Neural progenitor cell (in vitro differentiated cells): ENCODE data around the gene SRRM4. TPM values are rescaled to one million over a fixed set of nuclear protein-coding genes. Genes with fewer than 3 reads are reported as not detected.

Experiments used
- DNase-seq: peaks from one replicate; pipeline ENCODE4 v3.0.0-alpha.2; 2016; ENCODE audit warnings: low spot score
- H2AFZ ChIP-seq: fragments of 200-600 bp; sonication (generic); replicated peaks from 2 replicates; pipeline ENCODE4 v1.6.1; 2016; ENCODE audit warnings: antibody characterized with exemption
- H3F3A ChIP-seq: fragments of 200-600 bp; sonication (generic); 2 replicates; pipeline ENCODE4 v1.6.1; 2016; ENCODE audit warnings: antibody characterized with exemption, low read depth
- H3K27ac ChIP-seq: fragments of 200-600 bp; sonication (generic); 2 replicates; pipeline ENCODE4 v1.5.1; 2016; ENCODE audit warnings: mild to moderate bottlenecking
- H3K27me3 ChIP-seq: fragments of 200-600 bp; sonication (generic); 2 replicates; pipeline ENCODE4 v1.6.1; 2016; ENCODE audit warnings: mild to moderate bottlenecking, moderate library complexity
- H3K36me3 ChIP-seq: fragments of 200-600 bp; sonication (generic); 2 replicates; pipeline ENCODE4 v1.5.1; 2016
- H3K4me1 ChIP-seq: fragments of 200-600 bp; sonication (generic); 2 replicates; pipeline ENCODE4 v1.6.1; 2016; ENCODE audit warnings: mixed run types
- H3K4me2 ChIP-seq: fragments of 200-600 bp; sonication (generic); 2 replicates; pipeline ENCODE4 v1.6.1; 2016
- H3K4me3 ChIP-seq: fragments of 200-600 bp; sonication (generic); 2 replicates; pipeline ENCODE4 v1.5.1; 2016
- H3K79me2 ChIP-seq: fragments of 200-600 bp; sonication (generic); 2 replicates; pipeline ENCODE4 v1.6.1; 2016; ENCODE audit warnings: low read depth
- H3K9ac ChIP-seq: fragments of 200-600 bp; sonication (generic); 2 replicates; pipeline ENCODE4 v1.6.1; 2016
- H3K9me3 ChIP-seq: fragments of 200-600 bp; sonication (generic); 2 replicates; pipeline ENCODE4 v1.5.1; 2016; ENCODE audit warnings: low read depth
- H4K20me1 ChIP-seq: fragments of 200-600 bp; sonication (generic); 2 replicates; pipeline ENCODE4 v1.6.1; 2016; ENCODE audit warnings: low read depth
- H3K27ac Mint-ChIP-seq: 3 replicates; pipeline ENCODE4 v1.8.0; 2021; ENCODE audit warnings: mixed read lengths
- H3K27me3 Mint-ChIP-seq: 2 replicates; pipeline ENCODE4 v1.8.0; 2022; ENCODE audit warnings: low read depth, mild to moderate bottlenecking, inconsistent platforms, moderate library complexity, mixed read lengths; ENCODE audit not compliant: insufficient read depth
- H3K36me3 Mint-ChIP-seq: 3 replicates; pipeline ENCODE4 v1.8.0; 2021; ENCODE audit warnings: mixed read lengths
- H3K4me1 Mint-ChIP-seq: 3 replicates; pipeline ENCODE4 v1.8.0; 2021; ENCODE audit warnings: mixed read lengths
- H3K4me3 Mint-ChIP-seq: 3 replicates; pipeline ENCODE4 v1.8.0; 2021; ENCODE audit warnings: mild to moderate bottlenecking, moderate library complexity, mixed read lengths
- H3K9me3 Mint-ChIP-seq: 3 replicates; pipeline ENCODE4 v1.8.0; 2020; ENCODE audit warnings: mixed read lengths
- CTCF ChIP-seq: fragments of 200-600 bp; sonication (generic); IDR thresholded peaks from 2 replicates; pipeline ENCODE4 v1.5.1; 2017; ENCODE audit warnings: antibody characterized with exemption, mild to moderate bottlenecking
- EZH2 ChIP-seq: fragments of 200-600 bp; sonication (generic); IDR thresholded peaks from 2 replicates; pipeline ENCODE4 v1.6.1; 2017; ENCODE audit warnings: antibody characterized with exemption, mild to moderate bottlenecking, moderate library complexity
- EZH2phosphoT487 ChIP-seq: fragments of 200-600 bp; sonication (generic); IDR thresholded peaks from 2 replicates; pipeline ENCODE4 v1.6.1; 2017; ENCODE audit warnings: antibody characterized with exemption
- total RNA-seq: library from RNA; depleted of rRNA; stranded (reverse); fragments of >200 nt; gene quantifications from 2 replicates; pipeline ENCODE4 v1.2.3, GENCODE V29; 2015; ENCODE audit warnings: low replicate concordance

Gene SRRM4
- total RNA-seq, 1 donor from 2014 or later: 0.07 TPM

GRCh38 chr12:119158402-119158801 is 177.1 kb downstream of the SRRM4 start:
- Mint-ChIP-seq H3K36me3 (no peaks in the 10 kb centered on the region), H3K4me3 (no peak overlapping the region), H3K27me3 (peaks cover 10% of the 10 kb centered on the region), H3K27ac (no peak overlapping the region), H3K9me3 (no peaks in the 10 kb centered on the region), H3K4me1 (peaks cover 12% of the 10 kb centered on the region)
- Histone ChIP-seq H3K9ac (no peak overlapping the region), H3K9me3 (no peaks in the 10 kb centered on the region), H3F3A (peaks cover 12% of the 10 kb centered on the region), H3K4me2 (no peak overlapping the region), H3K27ac (no peak overlapping the region), H2AFZ (no peak overlapping the region), H3K36me3 (no peaks in the 10 kb centered on the region), H3K27me3 (no peaks in the 10 kb centered on the region), H3K79me2 (no peaks in the 10 kb centered on the region), H4K20me1 (no peaks in the 10 kb centered on the region), H3K4me1 (no peaks in the 10 kb centered on the region), H3K4me3 (no peak overlapping the region)
- no peak for TF ChIP-seq CTCF
- TF ChIP-seq EZH2: no peak
- TF ChIP-seq EZH2phosphoT487: no peak
- no peak for DNase-seq

GRCh38 chr12:119159844-119160243 is 178.5 kb downstream of the SRRM4 start:
- H3K4me3 ChIP-seq: no peak overlapping the region
- DNase-seq: no peak
- no peak overlapping the region for H3K9ac ChIP-seq
- no peaks in the 10 kb centered on the region for H3K9me3 ChIP-seq
- no peaks in the 10 kb centered on the region for H3K36me3 ChIP-seq
- Mint-ChIP-seq H3K36me3 (no peaks in the 10 kb centered on the region), H3K9me3 (no peaks in the 10 kb centered on the region), H3K4me3 (no peak overlapping the region), H3K27ac (no peak overlapping the region), H3K27me3 (peaks cover 8% of the 10 kb centered on the region), H3K4me1 (peaks cover 6% of the 10 kb centered on the region)
- H3K4me2 ChIP-seq: no peak overlapping the region
- no peaks in the 10 kb centered on the region for H3K79me2 ChIP-seq
- H3F3A ChIP-seq: peaks cover 2% of the 10 kb centered on the region
- H4K20me1 ChIP-seq: no peaks in the 10 kb centered on the region
- TF ChIP-seq EZH2 (no peak), EZH2phosphoT487 (no peak), CTCF (no peak)
- no peaks in the 10 kb centered on the region for H3K4me1 ChIP-seq
- H3K27me3 ChIP-seq: no peaks in the 10 kb centered on the region
- H3K27ac ChIP-seq: no peak overlapping the region
- no peak overlapping the region for H2AFZ ChIP-seq

- peaks cover 9% of the 10 kb centered on the region for H3K4me1 Mint-ChIP-seq
- H3K27me3 ChIP-seq: no peaks in the 10 kb centered on the region
- DNase-seq: no peak
- no peak overlapping the region for H2AFZ ChIP-seq
- H3K79me2 ChIP-seq: no peaks in the 10 kb centered on the region
- no peaks in the 10 kb centered on the region for H3K36me3 Mint-ChIP-seq
- H3K4me3 Mint-ChIP-seq: no peak overlapping the region
- H3K4me1 ChIP-seq: peaks cover 1% of the 10 kb centered on the region
- TF ChIP-seq CTCF: no peak
- no peak for TF ChIP-seq EZH2
- TF ChIP-seq EZH2phosphoT487: no peak
- no peak overlapping the region for H3K9ac ChIP-seq
- peaks cover 11% of the 10 kb centered on the region for H3K27me3 Mint-ChIP-seq
- no peaks in the 10 kb centered on the region for H3K36me3 ChIP-seq
- H3K27ac ChIP-seq: no peak overlapping the region
- H3K9me3 Mint-ChIP-seq: no peaks in the 10 kb centered on the region
- H3K4me2 ChIP-seq: no peak overlapping the region
- H3K4me3 ChIP-seq: no peak overlapping the region
- no peaks in the 10 kb centered on the region for H3F3A ChIP-seq
- H3K9me3 ChIP-seq: no peaks in the 10 kb centered on the region
- no peak overlapping the region for H3K27ac Mint-ChIP-seq
- H4K20me1 ChIP-seq: no peaks in the 10 kb centered on the region
Measured at GRCh38 chr12:119167902-119168301, 186.6 kb downstream of the SRRM4 start.

GRCh38 chr12:119168721-119169120 is 187.4 kb downstream of the SRRM4 start:
- Histone ChIP-seq H3K4me1 (peaks cover 9% of the 10 kb centered on the region), H3K79me2 (no peaks in the 10 kb centered on the region), H4K20me1 (no peaks in the 10 kb centered on the region), H3F3A (no peaks in the 10 kb centered on the region), H3K9ac (no peak overlapping the region), H3K27ac (no peak overlapping the region), H3K27me3 (no peaks in the 10 kb centered on the region), H2AFZ (no peak overlapping the region), H3K36me3 (no peaks in the 10 kb centered on the region), H3K9me3 (no peaks in the 10 kb centered on the region), H3K4me3 (no peak overlapping the region), H3K4me2 (no peak overlapping the region)
- H3K27ac Mint-ChIP-seq: no peak overlapping the region
- H3K4me3 Mint-ChIP-seq: no peak overlapping the region
- peaks cover 15% of the 10 kb centered on the region for H3K4me1 Mint-ChIP-seq
- H3K27me3 Mint-ChIP-seq: peaks cover 17% of the 10 kb centered on the region
- TF ChIP-seq CTCF (no peak), EZH2phosphoT487 (no peak), EZH2 (no peak)
- no peaks in the 10 kb centered on the region for H3K36me3 Mint-ChIP-seq
- DNase-seq: no peak
- H3K9me3 Mint-ChIP-seq: no peaks in the 10 kb centered on the region
